Measurements from ENCODE around the gene CLMP.

- TF ChIP-seq REST (tag by site-specific recombination; IDR thresholded peaks at IDR 0.05), result no peak
- no peak for TF ChIP-seq ZNF596 (tag by site-specific recombination; IDR thresholded peaks at IDR 0.05)
- no peak for TF ChIP-seq CTCF (tag by site-specific recombination; IDR thresholded peaks at IDR 0.05)
- TF ChIP-seq ZNF239 (tag by site-specific recombination; IDR thresholded peaks at IDR 0.05), result no peak
- no peak for TF ChIP-seq ZFP41 (tag by site-specific recombination; IDR thresholded peaks at IDR 0.05; ENCODE audit: borderline replicate concordance)
- no peak for TF ChIP-seq PBX3 (CRISPR knock-in tag; IDR thresholded peaks at IDR 0.05)
- no peak for TF ChIP-seq ZNF274 (IDR thresholded peaks at IDR 0.05; ENCODE audit: low read length)
- TF ChIP-seq ZNF274 (tag by site-specific recombination; IDR thresholded peaks at IDR 0.05; ENCODE audit: borderline replicate concordance), result no peak
Measured at GRCh38 chr11:123132881-123133280, 62.2 kb downstream of the CLMP start.
